HG03432 (cell line): ENCODE data around the gene TMEM181.
"Not testable (repeated sequence)": the region's sequence is repeated elsewhere in the genome, so short reads cannot be mapped to it uniquely, and the experiment has no call there.

Experiments
- ATAC-seq: cut with Tn5 transposase; IDR thresholded peaks from one replicate; pipeline ENCODE4 v1.9.1; 2021; ENCODE audit warnings: mild to moderate bottlenecking, moderate library complexity; ENCODE audit not compliant: unreplicated experiment

Gene TMEM181

GRCh38 chr6:158559895-158560835 lies at the start of gene TMEM181:
TMEM181 (plus strand) TSS chr6:158560091; CDS start chr6:158560225, 134 bp downstream.
- ATAC-seq = peak; percentile 93

GRCh38 chr6:158512809-158513208 lies 47.1 kb upstream of the TMEM181 start:
- ATAC-seq = no peak

GRCh38 chr6:158514176-158514575 lies 45.7 kb upstream of the TMEM181 start:
- no peak for ATAC-seq

GRCh38 chr6:158514991-158515390 lies 44.9 kb upstream of the TMEM181 start:
- no peak for ATAC-seq

- no peak for ATAC-seq
Measured at GRCh38 chr6:158516098-158516497, 43.8 kb upstream of the TMEM181 start.

- ATAC-seq = no peak
Measured at GRCh38 chr6:158517038-158517437, 42.9 kb upstream of the TMEM181 start.

GRCh38 chr6:158517581-158517980 lies 42.3 kb upstream of the TMEM181 start:
- peak; percentile 54 for ATAC-seq

- ATAC-seq = peak; percentile 86
Measured at GRCh38 chr6:158518191-158519127, 41.4 kb upstream of the TMEM181 start.

GRCh38 chr6:158519300-158519699 lies 40.6 kb upstream of the TMEM181 start:
- no peak for ATAC-seq

- ATAC-seq = no peak
Measured at GRCh38 chr6:158519761-158520160, 40.1 kb upstream of the TMEM181 start.

- not testable (repeated sequence) for ATAC-seq
Measured at GRCh38 chr6:158520975-158521374, 38.9 kb upstream of the TMEM181 start.

GRCh38 chr6:158521759-158522158 lies 38.1 kb upstream of the TMEM181 start:
- ATAC-seq = no peak

GRCh38 chr6:158522616-158523015 lies 37.3 kb upstream of the TMEM181 start:
- no peak for ATAC-seq

- no peak for ATAC-seq
Measured at GRCh38 chr6:158524311-158524710, 35.6 kb upstream of the TMEM181 start.

- ATAC-seq = not testable (repeated sequence)
Measured at GRCh38 chr6:158527858-158528257, 32.0 kb upstream of the TMEM181 start.

GRCh38 chr6:158528826-158529225 lies 31.1 kb upstream of the TMEM181 start:
- no peak for ATAC-seq

GRCh38 chr6:158529629-158530028 lies 30.3 kb upstream of the TMEM181 start:
- no peak for ATAC-seq

GRCh38 chr6:158531566-158531965 lies 28.3 kb upstream of the TMEM181 start:
- ATAC-seq = no peak

GRCh38 chr6:158531970-158532369 lies 27.9 kb upstream of the TMEM181 start:
- no peak for ATAC-seq

- ATAC-seq = no peak
Measured at GRCh38 chr6:158536084-158536890, 23.6 kb upstream of the TMEM181 start.
